GM18951 (cell line): ENCODE results near the gene KAZN.

Experiments used
- POLR2A ChIP-seq: IDR thresholded peaks from 4 replicates; pipeline ENCODE4 v1.6.1; 2011; ENCODE audit warnings: mild to moderate bottlenecking; ENCODE audit not compliant: insufficient read length, insufficient read depth; ENCODE audit errors: extremely low read depth
- in situ Hi-C: fragments of 300-500 bp; cut with MboI; formaldehyde crosslinking; loops from one replicate; pipeline ENCODE4 v1.12.0; 2022; ENCODE audit warnings: low sequenced_read_pairs, mixed read lengths, inconsistent platforms; ENCODE audit not compliant: unreplicated experiment

Gene KAZN

GRCh38 chr1:15104768-15105167 lies 506.3 kb downstream of the KAZN start:
- in situ Hi-C loops, result no loop called here
- TF ChIP-seq POLR2A, result no peak

- in situ Hi-C loops, result no loop called here
- no peak for TF ChIP-seq POLR2A
Measured at GRCh38 chr1:15106608-15107007, 508.1 kb downstream of the KAZN start.

GRCh38 chr1:15107058-15107687 lies 508.7 kb downstream of the KAZN start:
- TF ChIP-seq POLR2A, result no peak
- in situ Hi-C loops, result no loop called here

GRCh38 chr1:15107911-15108310 lies 509.4 kb downstream of the KAZN start:
- in situ Hi-C loops, result no loop called here
- no peak for TF ChIP-seq POLR2A

- in situ Hi-C loops, result no loop called here
- no peak for TF ChIP-seq POLR2A
Measured at GRCh38 chr1:15110128-15110866, 511.8 kb downstream of the KAZN start.

GRCh38 chr1:15110867-15111230 lies 512.4 kb downstream of the KAZN start:
- in situ Hi-C loops, result no loop called here
- TF ChIP-seq POLR2A, result no peak

GRCh38 chr1:15113146-15113545 lies 514.7 kb downstream of the KAZN start:
- in situ Hi-C loops, result no loop called here
- no peak for TF ChIP-seq POLR2A

GRCh38 chr1:15114884-15115283 lies 516.4 kb downstream of the KAZN start:
- in situ Hi-C loops, result no loop called here
- no peak for TF ChIP-seq POLR2A

GRCh38 chr1:15115542-15116330 lies 517.3 kb downstream of the KAZN start:
- no peak for TF ChIP-seq POLR2A
- in situ Hi-C loops, result no loop called here

- in situ Hi-C loops, result no loop called here
- TF ChIP-seq POLR2A, result no peak
Measured at GRCh38 chr1:15116966-15117365, 518.5 kb downstream of the KAZN start.

GRCh38 chr1:15117671-15118325 lies 519.3 kb downstream of the KAZN start:
- in situ Hi-C loops, result no loop called here
- no peak for TF ChIP-seq POLR2A

- no peak for TF ChIP-seq POLR2A
- in situ Hi-C loops, result no loop called here
Measured at GRCh38 chr1:15118579-15118978, 520.1 kb downstream of the KAZN start.

- no peak for TF ChIP-seq POLR2A
- in situ Hi-C loops, result loop anchor here (10.0 kb wide), 1 partner anchor 184 kb away; no protein-coding TSS in a partner anchor
Measured at GRCh38 chr1:15120251-15120945, 521.9 kb downstream of the KAZN start.

GRCh38 chr1:15122331-15122730 lies 523.8 kb downstream of the KAZN start:
- TF ChIP-seq POLR2A, result no peak
- in situ Hi-C loops, result loop anchor here (10.0 kb wide), 1 partner anchor 182 kb away; no protein-coding TSS in a partner anchor
